Lower leg skin (tissue), 3 donors: ENCODE measurements around the gene ZFHX3.

Experiments
- POLR2A ChIP-seq, 2 donors: fragments of 450-650 bp; IDR thresholded peaks; one replicate each; pipeline ENCODE4 v1.6.1; 2016 to 2017; ENCODE audit warnings: antibody characterized with exemption in 2 of 2, mild to moderate bottlenecking in 1 of 2, moderate library complexity in 1 of 2
- TF ChIP-seq, protein P1 (sequence below), 3 donors: fragments of 450-650 bp; IDR thresholded peaks; one replicate each; pipeline ENCODE4 v1.5.1; 2016; ENCODE audit warnings: antibody characterized with exemption in 3 of 3, mild to moderate bottlenecking in 3 of 3, moderate library complexity in 2 of 3

- TF ChIP-seq, protein P1, sequence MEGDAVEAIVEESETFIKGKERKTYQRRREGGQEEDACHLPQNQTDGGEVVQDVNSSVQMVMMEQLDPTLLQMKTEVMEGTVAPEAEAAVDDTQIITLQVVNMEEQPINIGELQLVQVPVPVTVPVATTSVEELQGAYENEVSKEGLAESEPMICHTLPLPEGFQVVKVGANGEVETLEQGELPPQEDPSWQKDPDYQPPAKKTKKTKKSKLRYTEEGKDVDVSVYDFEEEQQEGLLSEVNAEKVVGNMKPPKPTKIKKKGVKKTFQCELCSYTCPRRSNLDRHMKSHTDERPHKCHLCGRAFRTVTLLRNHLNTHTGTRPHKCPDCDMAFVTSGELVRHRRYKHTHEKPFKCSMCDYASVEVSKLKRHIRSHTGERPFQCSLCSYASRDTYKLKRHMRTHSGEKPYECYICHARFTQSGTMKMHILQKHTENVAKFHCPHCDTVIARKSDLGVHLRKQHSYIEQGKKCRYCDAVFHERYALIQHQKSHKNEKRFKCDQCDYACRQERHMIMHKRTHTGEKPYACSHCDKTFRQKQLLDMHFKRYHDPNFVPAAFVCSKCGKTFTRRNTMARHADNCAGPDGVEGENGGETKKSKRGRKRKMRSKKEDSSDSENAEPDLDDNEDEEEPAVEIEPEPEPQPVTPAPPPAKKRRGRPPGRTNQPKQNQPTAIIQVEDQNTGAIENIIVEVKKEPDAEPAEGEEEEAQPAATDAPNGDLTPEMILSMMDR (IDR thresholded peaks at IDR 0.05): no peak
- TF ChIP-seq POLR2A (IDR thresholded peaks at IDR 0.05): no peak
Measured at GRCh38 chr16:73050201-73051099, 2.5 kb upstream of the ZFHX3 start.
